Hematopoietic multipotent progenitor cell treated with erythropoietin and hydrocortisone succinate and interleukin-3 and kit ligand, for 8 days (in vitro differentiated cells): ENCODE data around the gene ESRRG.
A peak's percentile ranks its signal among the peaks of the same experiment; 100 is the strongest.

Source experiments
- DNase-seq: peaks from one replicate; pipeline ENCODE4 v3.0.0-alpha.2; 2015

The ESRRG gene

DNA sequence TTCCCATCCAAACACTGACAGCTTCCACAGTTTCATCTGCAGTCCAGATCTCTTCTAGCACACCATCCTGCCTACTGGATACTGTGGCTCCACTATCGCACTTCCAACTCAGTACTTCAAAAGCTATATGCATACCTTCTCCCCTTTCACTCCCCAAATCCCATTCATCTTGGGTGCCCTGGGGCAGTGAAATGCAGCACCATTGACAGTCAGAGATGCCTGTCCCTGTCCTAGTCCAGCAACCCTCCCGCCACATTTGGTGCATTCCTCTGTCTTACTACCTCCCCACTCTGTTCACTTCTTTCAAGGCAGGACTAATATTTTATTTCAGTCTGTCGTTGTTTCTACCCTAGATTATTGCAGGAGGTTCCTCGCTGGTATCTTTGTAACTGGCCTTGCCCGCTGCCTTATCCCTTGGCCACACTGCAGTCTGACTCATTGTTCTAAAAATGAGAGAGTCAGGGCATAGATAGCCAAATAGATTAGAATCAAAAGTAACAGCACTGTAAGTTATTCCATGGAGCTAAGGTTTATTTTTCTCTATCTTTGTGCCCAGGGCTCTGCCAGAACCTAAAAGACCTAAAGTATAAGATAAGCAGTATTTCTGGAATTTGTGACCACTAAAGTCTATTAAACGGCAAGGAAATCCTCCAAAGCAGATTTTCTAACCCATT, 96.7 kb downstream of the ESRRG start:
- peak; percentile 87 for DNase-seq

GRCh38 chr1:216621536-216621935, 101.7 kb downstream of the ESRRG start:
- DNase-seq, result no peak

DNA sequence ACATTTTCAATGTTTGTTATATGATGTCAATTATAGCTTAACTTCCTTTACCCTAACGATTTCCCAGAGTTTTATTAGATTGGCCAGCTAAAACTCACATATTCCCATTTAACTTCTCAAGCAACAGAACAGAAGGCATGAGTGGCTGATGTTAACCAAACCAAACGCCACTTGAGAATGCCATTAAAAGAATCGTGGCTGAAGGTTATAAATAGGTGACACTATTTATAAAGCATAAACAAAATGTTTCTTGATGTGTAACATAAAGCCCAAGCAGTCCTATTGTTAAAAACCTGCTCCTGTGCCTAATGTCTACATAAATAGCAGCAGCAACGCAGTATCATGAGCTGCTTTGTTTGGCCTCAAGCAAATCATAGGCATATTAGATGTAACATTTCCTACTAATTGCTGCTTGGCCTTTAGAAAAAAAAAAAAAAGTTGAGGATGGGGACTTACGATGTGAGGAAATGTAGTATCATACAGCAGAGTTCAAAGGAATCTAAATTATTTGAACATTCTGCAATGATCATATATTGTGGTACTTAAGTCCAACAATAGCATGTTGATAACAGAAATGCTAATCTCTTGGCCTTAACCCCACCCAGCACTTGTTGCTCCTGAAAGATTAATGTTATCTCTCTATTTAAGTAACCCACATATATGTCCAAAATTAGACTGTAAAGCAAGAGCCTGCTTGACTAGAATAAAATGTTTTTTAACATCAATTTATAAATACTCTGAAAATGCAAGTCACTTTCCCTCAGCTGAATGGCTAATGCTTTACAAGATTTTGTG, 106.0 kb downstream of the ESRRG start:
- DNase-seq, result peak; percentile 52

DNA sequence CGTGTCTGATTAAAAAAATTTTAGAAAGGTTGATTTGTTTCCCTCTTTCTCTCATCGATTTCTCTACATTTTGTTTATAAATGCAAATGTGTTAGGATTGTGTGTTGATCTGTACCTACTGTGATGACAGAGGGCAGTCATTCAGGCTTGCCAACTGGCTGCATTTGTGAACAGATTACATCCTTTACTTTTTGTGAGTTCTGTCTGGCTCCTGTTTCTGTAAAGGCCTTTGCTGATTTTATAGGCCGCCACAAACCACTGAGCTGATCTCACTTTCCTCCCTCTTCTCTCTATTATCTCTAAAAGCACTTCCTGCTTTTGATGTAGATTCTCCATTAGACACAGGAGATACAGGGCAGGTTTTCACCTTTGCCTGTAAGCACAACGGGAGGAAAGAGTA, 106.8 kb downstream of the ESRRG start:
- no peak for DNase-seq

DNA sequence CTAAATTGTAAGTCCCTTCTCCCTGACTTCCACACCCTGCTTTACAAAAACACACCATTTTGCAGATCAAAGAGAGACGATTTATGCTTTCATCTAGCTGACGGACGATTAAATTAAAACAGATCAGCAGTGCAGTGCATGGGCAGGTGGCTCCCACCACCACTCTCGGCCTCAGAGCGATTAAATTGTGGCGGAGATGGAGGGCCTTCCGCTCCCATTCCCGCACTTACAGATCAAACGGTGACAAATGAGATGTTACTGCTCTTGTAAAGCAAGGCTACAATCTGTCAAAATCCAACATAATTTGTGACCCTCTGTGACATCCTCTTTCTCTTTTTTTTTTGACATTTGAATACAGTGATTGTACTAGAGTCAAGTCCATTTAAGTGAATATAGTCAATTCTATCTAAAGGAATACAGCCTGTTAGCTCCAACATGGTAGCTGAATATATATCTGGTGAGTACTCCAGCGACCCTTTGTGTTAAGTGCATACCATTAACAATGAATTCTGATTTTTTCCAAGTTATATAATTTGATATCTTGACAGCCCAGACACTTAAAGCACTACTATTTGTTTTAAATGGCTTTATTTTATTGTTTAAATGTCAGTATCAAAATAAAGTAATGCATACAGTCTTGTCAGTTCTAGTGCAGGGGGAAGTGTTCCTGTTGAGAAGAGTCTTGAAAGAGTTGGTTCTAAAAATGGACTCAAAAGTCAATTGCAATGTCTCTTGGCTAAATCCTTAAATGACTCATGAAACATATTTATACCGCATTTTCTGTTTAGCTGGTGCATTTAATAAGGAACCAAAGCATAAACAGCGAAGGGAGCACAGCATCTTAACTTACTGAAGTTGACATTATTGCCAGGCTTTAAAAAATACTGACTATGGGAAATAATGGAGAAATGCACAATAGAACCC, 109.0 kb downstream of the ESRRG start:
- no peak for DNase-seq

DNA sequence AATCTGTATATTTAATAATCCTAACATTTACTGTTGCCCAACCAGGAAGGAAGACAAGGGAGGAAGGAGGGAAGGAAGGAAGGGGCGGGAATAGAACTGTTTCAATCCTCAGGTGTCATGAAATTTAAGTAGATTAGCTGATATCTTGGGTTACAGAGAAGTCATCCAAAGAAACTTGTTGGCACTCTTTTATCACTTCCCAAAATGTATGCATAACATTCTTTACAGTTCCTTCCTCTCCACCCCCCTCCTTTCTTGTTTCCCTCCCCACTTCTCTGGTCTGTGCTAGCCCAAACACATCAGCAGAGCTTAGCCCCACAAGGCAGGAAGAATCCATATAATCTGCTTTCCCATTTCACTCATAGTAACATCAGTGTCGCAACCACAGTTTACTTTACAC, 110.9 kb downstream of the ESRRG start:
- DNase-seq, result no peak

- no peak for DNase-seq
These were observed 116.0 kb downstream of the ESRRG start for GRCh38 chr1:216607067-216607697.

DNA sequence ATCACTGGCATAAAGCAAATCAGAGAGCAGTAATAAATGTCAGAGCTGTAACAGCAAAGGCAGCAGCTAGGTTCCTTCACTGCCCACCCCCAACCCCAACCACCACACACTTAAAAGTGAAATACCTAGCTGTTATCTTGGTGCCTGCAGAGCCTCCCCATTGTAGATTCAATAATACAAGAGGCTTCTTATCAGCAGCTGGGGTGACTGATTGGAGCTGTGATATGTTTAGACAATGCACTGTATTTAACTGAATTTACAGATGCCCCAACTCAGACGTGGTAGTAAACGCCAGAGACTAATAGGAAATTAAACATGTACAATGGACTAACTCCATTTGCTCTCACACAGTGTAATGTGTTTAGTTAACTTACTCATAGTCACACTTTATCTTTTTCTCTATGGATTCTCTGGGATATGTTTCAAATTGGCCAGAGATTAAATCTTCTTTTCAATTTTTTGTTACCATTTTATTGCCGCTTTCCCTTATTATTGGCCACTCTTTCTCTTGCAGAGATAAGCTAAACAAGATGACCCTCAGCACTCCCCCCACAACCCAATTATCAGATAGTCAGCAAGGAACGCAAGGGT, 117.1 kb downstream of the ESRRG start:
- DNase-seq, result peak; percentile 62

GRCh38 chr1:216604771-216605170, 118.5 kb downstream of the ESRRG start:
- DNase-seq, result no peak

GRCh38 chr1:216600730-216601609, 122.3 kb downstream of the ESRRG start:
- peak; percentile 62 for DNase-seq

DNA sequence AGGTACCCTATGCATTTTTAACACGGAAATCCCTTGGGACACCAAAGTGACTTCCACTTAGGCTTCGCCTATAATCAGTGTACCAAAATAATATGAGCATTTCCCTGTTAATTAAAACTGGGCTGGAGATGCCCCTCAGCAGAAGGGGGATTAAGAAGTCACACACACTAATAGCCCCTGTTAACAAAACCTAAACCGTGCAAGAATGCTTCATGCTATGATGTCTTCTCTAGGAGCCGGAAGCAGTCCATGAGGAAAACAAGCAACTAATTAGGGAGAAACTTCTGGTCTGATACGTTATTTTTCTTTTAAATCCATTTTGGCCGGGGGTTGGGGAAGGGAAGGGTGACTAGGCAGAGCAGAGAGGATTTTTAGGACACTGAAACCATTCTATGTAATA, 123.4 kb downstream of the ESRRG start:
- no peak for DNase-seq

- DNase-seq, result no peak
These were observed 124.8 kb downstream of the ESRRG start for GRCh38 chr1:216598448-216598847.

DNA sequence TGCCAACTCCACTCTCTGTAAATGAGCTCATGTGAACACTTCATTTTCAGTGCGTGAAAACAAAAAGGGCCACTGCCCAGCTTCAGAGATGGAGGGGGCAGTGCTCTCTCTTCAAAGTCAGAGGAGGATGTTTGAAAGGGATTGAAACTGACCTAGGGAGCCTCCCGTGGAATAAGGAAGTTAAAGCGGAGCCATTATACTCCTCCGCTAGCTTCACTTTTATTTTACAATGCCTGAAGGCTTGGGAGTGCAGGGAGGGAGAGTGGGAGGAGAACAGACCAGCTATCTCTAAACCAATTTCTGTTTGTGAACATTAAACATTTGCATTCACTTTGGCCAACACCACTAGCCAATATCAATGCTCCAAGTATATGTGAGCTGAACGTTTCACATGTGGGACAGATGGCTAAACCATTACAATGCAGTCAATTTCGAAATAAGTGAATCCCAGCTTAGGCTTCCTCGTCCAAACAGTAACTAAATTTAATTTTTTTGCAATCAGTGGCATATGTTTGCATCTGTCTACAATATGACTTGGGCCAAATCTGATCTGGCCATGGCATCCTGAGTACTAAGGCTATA, 126.9 kb downstream of the ESRRG start:
- DNase-seq, result no peak

DNA sequence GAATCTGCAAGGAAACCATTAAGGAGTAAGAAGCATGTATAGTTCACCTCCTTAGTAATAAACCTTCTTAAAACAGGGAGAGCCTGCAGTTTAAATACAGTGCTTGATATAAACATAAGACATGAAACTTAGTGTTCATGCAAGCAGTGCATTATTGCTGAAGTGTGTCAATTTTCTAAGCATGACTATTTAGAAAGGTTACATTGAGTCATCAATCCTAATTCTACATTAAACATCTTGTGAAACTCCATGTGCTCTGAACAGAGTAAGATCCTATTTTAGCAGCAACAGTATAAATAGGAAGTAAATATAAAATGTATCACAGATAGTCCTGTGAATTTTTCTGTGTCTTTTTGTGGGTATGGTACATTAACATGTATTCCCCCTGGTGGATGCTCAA, 135.5 kb downstream of the ESRRG start:
- DNase-seq, result no peak

DNA sequence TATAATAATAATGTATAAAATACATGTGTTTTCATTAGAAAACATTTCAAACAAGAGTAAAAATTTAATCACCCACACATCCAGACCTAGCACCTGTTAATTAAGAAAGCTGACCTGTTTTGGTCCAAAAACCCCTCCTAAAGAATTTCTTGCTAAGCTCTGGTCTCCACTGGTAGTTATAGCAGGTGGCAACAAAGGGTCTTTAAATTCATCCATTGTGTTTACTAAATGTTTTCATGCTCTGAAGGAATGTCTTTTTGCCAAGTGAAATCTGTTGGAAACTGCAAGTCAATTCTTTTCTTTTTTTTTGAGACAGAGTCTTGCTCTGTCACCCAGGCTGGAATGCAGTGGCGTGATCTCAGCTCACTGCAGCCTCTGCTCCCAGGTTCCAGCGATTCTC, 141.1 kb downstream of the ESRRG start:
- no peak for DNase-seq

- no peak for DNase-seq
These were observed 142.6 kb downstream of the ESRRG start for GRCh38 chr1:216580538-216581057.

- no peak for DNase-seq
These were observed 146.8 kb downstream of the ESRRG start for GRCh38 chr1:216576234-216576937.

GRCh38 chr1:216566641-216567205, 156.5 kb downstream of the ESRRG start:
- DNase-seq, result peak; percentile 14

DNA sequence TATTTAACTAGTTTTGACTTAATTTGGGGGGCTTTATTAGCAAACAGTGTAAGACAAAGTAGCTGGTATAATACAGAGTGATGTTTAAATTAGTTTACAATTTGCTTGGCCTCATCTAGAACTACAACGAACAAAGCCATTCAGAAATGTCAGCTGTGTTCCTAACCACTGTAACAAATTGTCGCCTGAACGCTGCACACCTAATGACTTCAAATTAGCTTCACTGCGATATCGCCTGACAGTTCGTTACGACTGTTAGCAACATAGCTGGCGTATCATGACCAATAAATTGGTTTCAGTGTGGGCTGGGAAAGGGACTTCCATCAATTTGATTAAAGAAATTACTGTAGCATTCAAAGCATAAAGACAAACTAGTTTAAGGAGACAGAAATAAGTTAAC, 160.1 kb downstream of the ESRRG start:
- DNase-seq, result no peak

DNA sequence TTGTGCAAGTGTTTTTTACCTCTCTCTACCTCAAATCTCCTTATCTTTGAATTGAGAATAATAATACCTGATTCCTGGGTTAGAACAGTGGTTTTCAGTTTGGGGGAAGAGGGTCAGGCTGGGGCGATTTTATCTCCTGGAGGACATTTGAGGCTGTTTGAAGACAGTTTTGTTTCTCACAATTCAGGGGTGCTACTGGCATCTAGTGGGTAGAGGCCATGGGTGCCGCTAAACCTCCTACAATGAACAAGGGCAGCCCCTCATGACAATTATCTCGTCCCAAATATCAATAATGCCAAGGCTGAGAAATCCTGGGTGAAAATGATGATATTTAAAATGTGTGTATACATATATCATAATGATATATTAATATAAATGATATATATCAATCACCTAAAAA, 160.8 kb downstream of the ESRRG start:
- DNase-seq, result no peak
